ENCODE results near the gene IRF6.

Gene IRF6

DNA sequence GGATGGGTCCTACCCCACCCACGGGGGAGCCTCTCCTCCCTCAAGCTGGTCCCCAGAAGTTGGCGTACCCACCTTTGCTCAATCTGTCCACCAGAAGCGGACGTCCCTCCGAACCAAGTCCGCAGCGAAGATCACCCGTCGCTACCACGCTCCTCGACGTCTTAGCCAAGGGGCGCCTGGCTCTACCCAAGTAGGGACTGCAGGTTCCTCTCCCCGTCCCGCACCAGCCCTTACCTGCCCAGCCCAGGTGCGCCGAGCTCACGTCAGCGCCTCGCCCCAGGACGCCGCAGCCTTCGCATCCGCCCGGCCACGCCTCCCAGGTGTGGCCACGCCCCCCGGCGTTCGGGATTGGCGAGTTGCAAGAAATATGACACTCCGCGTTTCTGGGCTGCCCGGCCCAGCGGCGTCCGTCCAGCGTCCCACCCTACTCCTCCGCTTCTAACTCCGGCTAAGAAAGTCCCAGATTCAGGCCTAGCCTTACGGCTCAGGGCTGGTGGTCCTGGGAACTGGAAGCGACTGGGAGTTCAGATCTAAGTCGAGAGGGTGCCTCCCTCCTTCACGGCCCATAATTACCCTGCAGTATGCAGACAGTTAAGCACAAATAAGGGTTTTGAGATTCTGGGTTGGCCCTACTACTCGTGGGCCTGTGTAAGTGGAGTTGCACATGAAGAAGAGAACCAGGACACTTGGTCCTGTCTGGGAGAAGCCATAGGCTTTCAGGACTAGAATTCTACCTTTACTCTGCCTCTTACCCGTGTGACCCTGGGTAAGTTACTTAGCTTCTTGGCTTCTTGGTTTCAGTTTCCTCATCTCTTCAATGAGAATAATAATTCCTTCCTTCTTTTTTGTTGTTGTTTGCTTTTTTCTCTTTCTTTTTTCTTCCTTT, at the start of gene IRF6:
Gene IRF6, minus strand, starts transcription at position 268 of the 886 bp plus-strand sequence. CDS start 4,729 bp downstream, outside the sequence.
- peak; percentile 45 for DNase-seq (ENCODE audit: low spot score)

DNA sequence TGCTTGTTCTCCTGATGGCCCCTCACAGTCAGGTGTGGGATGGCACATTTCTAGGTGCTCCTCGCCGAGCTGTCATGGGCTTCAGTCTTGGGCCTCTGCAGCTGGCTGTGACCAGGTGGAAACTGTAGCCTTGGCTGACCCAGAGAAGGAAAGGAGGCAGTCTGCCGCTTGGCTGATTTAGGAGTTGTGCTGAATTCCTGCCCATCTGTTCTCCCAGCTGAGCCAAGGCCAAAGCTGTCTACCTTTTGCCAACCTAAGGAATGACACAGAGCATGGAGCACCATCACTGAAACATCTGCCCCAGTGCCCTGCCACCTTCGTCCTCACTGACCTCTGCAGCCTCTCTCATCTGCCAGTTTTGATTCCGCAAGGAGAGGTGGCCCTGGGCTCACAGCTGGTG, 49.7 kb upstream of the IRF6 start:
- no peak for DNase-seq (ENCODE audit: low spot score)

DNA sequence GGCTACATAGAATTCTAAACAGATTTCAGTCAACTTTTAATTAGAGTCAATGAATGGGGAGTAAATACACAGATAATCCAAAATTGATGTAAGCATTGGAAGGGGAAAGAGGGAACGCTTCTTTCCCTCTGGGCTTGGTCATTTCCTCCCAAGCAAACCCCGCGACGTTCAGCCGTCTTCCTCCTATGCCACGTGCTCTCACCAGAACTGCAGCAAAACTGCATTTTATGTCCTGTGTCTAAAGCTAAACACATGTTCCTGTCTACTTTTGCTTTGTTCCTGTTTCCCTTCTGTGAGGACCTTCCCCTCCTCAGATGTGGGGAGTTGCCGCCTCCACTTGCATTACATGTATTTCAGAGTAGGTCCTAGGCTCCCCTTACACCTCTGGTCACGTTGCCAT, 49.1 kb upstream of the IRF6 start:
- no peak for DNase-seq (ENCODE audit: low spot score)

DNA sequence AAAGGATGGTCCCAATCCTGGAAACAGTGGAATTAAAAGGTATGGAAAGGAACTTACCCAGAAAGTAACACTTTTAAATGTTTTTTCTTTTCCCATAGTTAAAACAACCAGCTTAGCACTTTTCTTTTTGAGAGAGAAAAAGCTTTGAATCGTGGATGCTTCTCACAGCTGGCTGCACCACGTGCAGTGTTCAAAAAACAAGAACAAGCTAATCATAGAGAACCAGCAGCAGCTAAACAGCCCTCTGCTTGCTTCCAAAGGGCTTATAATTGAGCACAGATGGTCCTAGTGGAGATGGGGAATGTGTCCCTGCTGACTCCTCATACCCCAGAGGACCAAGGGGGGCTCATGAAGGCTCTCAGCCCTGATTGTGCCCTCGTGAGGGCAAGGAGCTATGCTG, 48.3 kb upstream of the IRF6 start:
- no peak for DNase-seq (ENCODE audit: low spot score)

DNA sequence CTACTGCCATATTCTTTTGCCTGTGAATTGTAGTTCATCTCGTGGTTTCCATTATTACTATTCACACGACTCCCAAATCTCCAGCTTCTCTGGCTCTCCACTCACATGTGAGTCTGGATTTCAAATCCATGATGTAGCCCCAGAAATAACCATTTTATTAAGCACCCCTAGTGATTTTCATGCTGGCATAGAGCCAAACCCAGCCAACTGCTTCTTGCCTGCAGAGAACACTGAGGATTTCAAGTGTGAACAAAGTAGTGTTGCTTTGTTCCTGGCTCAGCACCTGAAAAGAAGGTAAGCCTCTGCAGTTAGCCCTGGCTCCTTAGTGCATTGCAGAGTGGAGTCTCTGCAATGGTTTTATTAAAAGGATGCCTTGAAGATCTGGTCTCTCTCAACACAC, 47.7 kb upstream of the IRF6 start:
- no peak for DNase-seq (ENCODE audit: low spot score)

DNA sequence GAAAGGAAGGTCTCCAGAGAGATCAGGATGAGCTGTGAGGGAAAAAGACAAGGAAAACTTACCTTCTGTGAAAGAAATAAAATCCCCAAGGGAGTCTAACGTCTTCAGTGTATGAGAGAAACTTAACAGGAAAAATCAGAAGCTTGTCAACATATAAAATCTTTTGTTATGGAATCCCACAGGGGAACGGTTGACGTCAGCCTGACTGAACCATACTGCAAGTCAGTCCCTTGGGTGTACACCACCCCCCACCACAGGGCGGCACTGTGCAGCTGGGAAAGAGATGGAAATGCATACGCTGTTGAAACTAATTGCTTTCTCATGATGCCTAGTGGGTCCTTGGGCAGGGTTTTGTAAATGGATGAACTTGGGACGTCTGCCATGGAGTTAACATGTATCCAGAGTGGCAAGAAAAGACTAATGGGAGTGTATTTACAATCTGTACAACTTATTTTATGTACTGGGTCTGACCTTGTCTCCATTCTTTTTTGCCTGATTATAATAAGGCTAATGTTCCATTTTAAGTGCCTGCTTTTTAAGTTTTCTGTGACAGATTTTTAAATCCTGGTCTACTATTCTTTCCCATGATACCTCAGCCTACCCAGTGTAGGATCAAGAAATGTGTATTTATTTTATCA, 44.5 kb upstream of the IRF6 start:
- peak; percentile 88 for DNase-seq (ENCODE audit: low spot score)

DNA sequence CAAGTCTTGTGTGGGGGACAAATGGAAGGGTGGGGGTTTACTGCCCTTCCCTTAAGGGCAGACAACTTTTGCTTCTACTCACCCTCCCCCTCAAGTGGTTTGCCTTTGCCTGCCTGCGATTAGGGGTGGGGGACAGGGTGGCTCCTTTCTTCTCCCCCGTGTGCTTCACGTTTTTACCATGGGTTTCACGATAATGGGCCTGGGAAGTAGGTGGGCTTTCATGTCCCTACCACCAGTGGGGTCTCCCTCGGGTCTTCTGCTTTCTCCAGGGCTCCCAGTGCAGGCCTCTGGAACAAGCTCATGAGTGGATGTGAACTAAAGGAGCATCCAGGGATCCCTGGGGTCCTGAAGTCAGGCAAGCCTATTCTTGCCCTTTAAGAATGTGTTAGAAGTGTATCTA, 43.4 kb upstream of the IRF6 start:
- DNase-seq (ENCODE audit: low spot score), result no peak

DNA sequence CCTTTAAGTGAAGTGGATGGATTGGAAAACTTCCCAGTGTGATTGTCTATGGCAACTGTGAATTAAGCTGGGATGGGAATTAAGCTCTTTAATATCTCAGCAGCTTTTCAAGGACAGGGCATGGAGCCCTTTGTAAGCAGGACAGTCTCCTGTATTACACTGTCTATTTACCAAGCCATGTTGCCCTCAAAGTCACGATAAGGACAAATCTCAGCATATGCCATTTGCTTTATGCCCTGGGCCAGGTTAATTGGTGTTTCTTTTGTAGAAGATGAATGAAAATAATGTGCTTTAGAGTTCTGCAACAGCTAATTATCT, 39.4 kb upstream of the IRF6 start:
- peak; percentile 62 for DNase-seq (ENCODE audit: low spot score)

DNA sequence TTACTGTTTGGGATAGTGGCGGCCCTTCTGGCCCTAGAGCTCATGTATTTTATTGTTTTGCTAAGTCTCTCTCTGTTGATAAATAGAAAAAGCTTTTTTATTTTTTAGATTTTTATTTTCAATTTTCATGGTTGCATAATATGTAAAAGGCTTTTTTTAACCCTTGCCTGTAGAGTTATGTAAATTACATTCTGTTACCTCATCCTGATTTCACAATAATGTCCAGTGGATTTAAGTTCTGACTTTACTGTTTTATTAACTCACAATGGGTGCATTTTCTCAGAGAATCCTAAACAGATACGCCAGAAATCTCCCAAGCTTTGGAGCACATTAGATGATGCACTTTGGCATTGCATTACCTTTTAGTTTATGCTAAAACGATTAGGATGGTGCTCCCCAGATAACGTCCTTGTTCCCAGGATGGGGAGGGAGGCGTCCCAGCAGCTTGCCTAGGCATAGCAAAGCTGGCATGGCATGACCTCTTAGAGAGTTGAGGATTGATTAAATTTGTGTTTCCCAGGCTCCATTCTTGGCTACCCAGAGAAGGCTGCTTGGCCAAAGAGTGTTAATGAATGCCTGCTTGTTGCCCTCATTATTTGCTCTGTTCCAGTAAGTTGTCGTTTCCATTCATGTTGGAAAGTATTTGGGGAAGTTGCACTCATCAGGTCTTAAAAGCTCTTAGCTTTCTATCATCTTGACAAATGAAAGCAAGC, 38.9 kb upstream of the IRF6 start:
- DNase-seq (ENCODE audit: low spot score), result no peak

DNA sequence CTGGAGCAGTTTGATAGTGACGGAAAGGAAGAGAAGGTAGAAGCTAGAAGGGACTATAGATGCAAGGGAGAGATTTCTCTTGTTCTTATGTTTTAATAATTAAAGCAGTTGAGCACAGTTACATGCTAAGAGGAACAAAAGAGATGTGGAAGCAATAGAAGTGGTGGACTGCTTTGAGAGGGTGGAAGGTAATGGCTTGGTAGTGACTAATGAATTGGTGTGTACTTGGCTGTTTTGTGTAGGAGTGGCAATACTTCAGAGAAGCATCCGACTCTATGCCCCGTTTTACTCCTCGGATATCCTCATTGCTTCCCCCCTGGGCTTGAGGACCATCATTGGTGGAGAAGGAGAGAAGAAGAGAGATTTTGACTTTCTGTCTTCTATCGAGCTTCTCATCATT, 34.7 kb upstream of the IRF6 start:
- no peak for DNase-seq (ENCODE audit: low spot score)

DNA sequence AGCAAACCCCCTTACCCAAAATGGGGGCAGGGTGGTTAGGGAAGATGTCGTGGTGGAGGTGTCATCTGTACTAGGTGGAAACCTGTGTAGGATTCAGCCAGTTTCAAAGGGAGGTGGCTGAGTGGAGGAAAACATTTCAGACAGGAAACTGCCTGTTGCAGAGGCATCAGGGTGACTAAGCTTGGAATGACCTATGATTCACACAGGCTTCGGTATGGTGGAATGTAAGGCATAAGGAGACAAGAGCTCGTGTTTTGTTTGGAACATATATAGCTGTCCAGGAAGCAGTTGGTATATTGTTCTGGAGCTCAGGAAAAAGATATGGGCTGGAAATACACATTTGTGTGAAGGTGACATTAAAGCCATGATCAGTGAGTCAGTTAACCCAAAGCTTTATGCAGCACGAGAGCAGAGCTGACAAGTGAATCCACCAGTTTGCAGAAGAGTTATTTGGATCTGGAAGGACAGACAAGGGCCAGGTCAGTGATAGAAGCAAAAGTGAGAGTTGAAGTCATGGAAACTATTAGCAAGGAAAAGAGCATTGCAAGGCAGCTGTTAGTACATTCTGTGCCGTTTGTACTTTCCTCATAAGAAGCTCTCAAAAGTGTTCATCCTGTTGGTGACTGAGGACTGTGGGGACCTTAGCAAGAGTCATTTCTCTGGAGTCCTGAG, 34.1 kb upstream of the IRF6 start:
- DNase-seq (ENCODE audit: low spot score), result no peak

DNA sequence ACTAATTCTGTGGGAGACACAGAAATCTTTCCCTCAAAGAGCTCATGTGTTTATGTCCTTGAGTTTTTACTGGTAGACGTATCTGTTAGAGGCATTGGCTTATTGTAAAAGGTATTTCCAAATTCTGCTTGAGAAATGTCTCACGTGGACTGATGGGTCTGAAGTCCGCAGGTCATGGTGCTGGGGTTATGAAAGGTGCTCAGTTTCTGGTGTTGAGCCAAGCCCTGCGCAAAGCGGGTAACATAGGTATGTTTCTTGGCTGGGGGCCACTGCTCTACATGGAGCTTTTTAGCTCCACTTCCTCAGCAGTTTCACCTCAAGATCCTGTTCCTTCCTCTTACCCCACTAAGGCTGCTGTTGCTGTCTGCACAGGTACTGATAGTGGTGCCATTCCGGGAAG, 32.6 kb upstream of the IRF6 start:
- no peak for DNase-seq (ENCODE audit: low spot score)

DNA sequence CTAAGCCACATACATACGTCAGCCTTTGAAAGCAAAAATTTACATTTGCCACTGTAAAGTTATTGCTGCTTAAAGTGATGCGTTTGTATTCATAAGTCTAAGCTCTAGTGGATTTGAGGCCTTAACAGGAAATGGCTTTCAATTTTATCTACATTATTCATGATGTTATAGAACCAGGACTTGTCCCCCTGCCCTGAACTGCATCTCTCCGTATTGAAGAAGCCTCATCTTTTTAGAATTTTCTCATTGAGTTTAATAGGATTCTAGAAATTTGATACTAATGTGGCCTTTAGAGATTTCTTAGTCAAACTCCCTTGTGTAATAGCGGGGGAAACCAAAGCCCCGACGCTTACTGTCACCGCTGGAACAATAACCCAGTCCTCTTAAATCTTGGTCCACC, 31.7 kb upstream of the IRF6 start:
- no peak for DNase-seq (ENCODE audit: low spot score)

DNA sequence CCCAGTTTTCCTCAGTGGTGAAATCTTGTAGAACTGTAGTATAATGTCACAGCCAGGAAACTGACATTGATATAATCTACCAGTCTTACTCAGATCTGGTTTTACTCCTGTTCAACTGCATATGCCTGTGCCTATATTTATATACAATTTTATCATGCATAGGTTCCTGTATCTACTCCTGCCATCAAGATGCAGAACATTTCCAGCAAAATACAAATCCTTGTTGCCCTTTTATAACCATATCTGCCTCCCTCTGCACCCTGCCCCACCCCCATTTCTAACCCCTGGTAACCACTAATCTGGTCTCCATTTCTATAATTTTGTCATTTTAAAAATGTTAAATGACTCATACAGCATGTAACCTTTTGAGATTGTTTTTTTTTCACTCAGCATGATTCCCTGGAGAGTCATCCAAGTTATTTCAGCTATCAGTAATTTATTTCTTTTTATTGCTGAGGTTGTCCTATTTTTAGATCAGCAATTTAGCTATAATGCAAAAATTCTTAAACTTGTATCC, 29.9 kb upstream of the IRF6 start:
- no peak for DNase-seq (ENCODE audit: low spot score)

DNA sequence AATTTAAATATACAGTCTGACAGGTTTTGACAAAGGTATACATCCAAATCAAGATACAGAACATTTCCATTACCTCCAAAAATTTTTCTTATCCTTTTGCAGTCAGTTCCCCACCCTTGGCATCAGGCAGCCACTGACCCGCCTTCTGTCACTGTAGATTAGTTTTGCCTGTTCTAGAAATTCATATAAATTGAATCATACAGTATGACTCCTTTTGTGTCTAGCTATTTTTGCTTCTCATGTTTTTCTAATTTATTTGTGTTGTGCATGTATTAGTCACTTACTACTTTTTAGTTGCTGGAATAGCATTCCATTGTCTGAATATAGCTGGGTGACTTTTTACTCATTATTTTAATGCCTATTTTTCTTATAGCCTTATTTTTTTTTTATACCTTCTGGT, 25.7 kb upstream of the IRF6 start:
- no peak for DNase-seq (ENCODE audit: low spot score)

DNA sequence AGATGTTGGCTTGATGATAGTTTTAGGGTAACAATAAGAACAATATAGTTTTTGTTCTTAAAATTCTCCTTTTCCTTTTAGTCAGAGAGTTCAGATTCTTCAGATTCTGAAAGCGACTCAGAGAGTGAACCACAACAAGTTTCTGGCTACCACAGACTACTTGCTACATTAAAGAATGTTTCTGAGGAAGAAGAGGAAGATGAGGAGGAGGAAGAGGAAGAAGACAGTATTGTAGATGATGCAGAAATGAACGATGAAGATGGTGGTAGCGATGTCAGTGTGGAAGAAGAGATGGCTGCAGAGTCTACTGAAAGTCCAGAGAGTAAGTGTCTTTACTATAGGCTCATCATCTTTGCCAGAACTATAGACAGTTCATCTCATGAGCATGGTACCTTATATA, 24.8 kb upstream of the IRF6 start:
- DNase-seq (ENCODE audit: low spot score), result no peak

DNA sequence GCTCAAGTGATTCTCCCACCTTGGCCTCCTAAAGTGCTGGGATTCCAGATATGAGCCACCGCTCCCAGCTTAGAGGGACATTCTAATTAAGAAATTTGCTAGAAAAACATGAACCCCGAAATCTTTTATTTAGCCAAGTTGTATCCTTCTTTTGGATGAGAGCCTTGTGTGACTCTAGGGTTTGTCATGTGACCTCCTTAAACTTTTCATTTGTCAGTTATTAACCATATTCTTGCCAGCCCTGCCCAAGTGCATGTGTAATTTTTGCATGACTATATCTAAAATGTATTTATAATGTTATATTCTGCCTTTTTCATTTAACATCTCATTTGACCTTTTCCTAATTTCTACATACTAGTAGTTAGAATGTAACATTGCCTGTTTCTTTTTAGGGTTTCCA, 23.8 kb upstream of the IRF6 start:
- DNase-seq (ENCODE audit: low spot score), result no peak

DNA sequence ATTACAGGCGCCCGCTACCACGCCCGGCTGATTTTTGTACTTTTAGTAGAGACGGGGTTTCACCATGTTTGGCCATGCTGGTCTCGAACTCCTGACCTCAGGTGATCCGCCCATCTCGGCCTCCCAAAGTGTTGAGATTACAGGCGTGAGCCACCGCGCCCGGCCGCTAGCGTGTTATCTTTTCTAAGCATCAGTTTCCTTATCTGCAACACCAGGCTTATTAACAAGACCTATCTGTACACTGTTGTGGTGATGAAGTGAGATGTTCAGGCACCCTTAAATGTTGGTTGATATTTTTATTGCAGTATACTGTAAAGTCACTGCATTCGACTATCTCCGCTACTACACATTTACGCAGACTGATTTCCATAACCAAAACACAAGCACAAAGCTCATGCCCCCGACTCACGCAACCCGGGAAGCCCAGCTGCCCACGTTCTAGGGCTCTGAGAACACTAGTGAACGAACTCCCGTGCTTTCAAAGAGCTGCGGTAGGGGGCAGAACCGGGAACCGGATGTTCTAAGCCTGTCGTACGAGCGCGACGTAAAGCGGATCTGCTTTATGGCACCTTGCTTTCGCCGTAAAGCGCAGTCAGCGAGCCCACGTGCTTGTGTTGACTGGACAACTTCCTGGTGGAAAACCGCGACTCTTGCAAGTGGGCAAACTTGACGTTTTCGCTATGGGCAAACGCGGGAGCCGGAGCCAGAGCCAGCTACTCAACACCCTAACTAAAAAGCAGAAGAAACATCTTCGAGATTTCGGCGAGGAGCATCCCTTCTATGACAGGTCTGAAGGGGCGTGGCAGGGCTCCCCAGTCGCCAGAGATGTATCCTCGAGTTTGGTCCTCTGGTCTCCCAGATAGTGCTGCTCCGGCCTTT, 21.7 kb upstream of the IRF6 start, which contains the start of gene UTP25:
Gene UTP25, plus strand, starts transcription at position 589 of the 879 bp plus-strand sequence. Its CDS starts 92 bp downstream, at position 681.
- DNase-seq (ENCODE audit: low spot score), result peak; percentile 91

DNA sequence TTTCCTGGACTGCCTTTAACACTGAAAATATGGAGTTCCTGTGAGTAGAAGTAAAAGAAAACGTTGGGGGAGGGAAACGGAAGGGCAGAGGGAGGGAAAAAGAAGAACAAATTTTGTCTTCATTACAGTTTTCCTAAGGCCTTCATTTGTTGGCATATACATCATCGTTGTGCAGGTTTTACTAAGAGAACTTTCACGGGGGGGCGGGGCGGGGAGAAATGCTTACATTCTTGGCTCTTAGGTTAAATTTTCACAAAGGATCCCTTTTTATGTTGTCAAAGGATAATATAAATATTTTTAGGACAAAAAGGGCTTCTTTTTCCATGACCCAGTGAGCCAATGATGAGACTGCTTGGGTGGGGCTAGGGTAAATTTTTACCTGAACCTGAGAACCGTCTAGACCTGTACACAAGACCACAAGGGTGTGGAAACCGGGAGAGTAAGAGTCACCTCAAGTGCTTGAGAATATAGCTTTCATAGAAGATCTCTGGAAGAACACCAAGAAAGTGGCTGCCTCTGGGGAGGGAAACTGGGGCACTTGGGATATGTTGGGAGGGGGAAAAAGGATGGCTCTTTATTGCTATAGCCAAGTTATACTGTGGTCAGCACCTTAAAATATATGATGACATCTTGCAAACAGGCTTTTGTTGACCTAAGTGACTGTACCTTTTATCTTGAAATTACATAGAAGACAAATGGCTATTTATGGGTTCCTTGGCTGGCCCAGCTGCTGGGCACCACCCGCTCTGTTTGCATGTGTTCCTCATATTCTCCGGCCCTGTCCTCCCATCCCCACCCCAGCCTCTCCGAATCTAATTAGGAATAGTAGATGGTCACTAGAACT, 19.9 kb upstream of the IRF6 start:
- no peak for DNase-seq (ENCODE audit: low spot score)

Measured in D341Med (cell line).